H1 (cell line): ENCODE results near the gene FBN1. TPM values are rescaled to one million over a fixed set of nuclear protein-coding genes. Genes with fewer than 3 reads are reported as not detected.

Experiments used
- CBX8 ChIP-seq: fragments of 300-800, 300-1000 bp; sonication (generic); IDR thresholded peaks from 2 replicates; pipeline ENCODE4 v1.7.1; 2016; ENCODE audit warnings: low read depth, low read length, borderline replicate concordance
- SP2 ChIP-seq: IDR thresholded peaks from 2 replicates; pipeline ENCODE4 v1.6.1; 2012; ENCODE audit warnings: mild to moderate bottlenecking, low read length, inconsistent platforms
- SRF ChIP-seq: IDR thresholded peaks from 2 replicates; pipeline ENCODE4 v1.6.1; 2011; ENCODE audit warnings: mild to moderate bottlenecking, low read depth, low read length, moderate library complexity
- TAF1 ChIP-seq: IDR thresholded peaks from 2 replicates; pipeline ENCODE4 v1.6.1; 2011; ENCODE audit warnings: mild to moderate bottlenecking, low read depth, low read length
- TBP ChIP-seq: IDR thresholded peaks from 2 replicates; pipeline ENCODE4 v1.6.1; 2011; ENCODE audit warnings: low read depth, low read length, improper control_type of control experiment
- polyA plus RNA-seq, 7 experiments: library from polyadenylated mRNA; depleted of rRNA in 3 of 7; stranded (reverse) in 5 of 7; unstranded in 2 of 7; fragments of >200 nt in 5 of 7; fragments of 200-250 nt in 2 of 7; gene quantifications; 1 replicate in 5 of 7; 2 replicates in 1 of 7; 4 replicates in 1 of 7; pipeline versions ENCODE4 v1.2.1 to v1.2.3, GENCODE V29; 2011 to 2013; ENCODE audit warnings: missing spikeins in 2 of 7, mixed read lengths in 2 of 7
- total RNA-seq: library from RNA; stranded (reverse); fragmentation: NEBNext Ultra II Directional; extraction: Animal tissue kit (Norgen Biotek cat#: 25700); gene quantifications from 2 replicates; pipeline ENCODE4 v1.2.1, GENCODE V29; 2021

Gene FBN1
- total and polyA plus RNA-seq, 2 of the 8 experiments (the other 6 are each of a cell fraction or from before 2014, with no cell fraction given): 3.0 to 4.0 TPM

DNA sequence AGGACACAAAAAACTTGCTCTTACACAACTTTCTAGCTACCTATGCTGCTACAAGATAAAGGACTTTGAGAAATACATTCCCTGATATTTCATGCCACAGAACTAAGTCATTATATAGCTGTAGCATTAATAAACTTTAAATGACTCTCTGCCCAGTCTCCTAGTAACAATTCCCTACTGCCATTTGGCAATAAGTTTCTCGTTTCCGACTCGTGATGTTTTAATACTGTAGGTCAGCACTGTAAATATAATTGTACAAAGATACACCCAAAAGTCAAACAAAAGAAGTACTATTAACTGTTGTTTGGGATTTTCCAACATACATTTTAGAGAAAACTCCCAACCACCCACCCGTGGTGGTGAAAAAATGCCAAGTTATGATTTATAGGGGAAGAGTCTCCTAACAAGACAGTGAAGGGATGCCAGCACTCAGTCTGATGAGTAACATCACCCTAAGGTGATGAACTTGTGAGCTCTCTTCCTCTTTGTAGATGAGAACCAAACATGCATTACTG is 182.1 kb downstream of the FBN1 start (continued):
- TF ChIP-seq CBX8 (no peak), TBP (no peak), SP2 (no peak), TAF1 (no peak), SRF (no peak)
